Stimulated activated CD4-positive, alpha-beta T cell treated with anti-CD3 and anti-CD28 coated beads, Interleukin-1b, Interleukin-23, amount 100 ng/mL, for 4 hours (primary cell): ENCODE results near the gene LRRC31.

ENCODE experiments used
- DNase-seq, 2 donors: peaks; one replicate each; pipeline ENCODE4 v3.0.0-alpha.2; 2020; ENCODE audit warnings: low read depth in 2 of 2

Gene LRRC31

DNA sequence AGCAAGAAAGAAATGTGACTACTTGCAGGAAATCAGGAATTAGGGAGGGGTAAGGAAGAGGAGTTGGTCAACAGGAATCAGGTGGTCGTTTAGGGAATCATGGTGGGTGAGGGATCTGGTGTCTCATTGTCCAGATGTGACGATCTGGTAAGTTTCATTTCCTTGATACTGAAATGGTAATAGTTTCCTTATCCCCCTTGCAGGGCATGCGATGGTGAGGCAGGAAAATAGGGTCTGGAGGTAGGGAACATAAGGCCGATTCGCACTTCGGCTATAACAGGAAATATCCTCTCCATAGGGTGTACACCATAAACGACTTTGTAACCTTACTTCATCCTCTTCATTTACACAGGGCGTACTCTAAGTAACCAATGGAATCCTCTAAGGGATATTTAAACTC, 56.5 kb downstream of the LRRC31 start:
- no peak for DNase-seq

DNA sequence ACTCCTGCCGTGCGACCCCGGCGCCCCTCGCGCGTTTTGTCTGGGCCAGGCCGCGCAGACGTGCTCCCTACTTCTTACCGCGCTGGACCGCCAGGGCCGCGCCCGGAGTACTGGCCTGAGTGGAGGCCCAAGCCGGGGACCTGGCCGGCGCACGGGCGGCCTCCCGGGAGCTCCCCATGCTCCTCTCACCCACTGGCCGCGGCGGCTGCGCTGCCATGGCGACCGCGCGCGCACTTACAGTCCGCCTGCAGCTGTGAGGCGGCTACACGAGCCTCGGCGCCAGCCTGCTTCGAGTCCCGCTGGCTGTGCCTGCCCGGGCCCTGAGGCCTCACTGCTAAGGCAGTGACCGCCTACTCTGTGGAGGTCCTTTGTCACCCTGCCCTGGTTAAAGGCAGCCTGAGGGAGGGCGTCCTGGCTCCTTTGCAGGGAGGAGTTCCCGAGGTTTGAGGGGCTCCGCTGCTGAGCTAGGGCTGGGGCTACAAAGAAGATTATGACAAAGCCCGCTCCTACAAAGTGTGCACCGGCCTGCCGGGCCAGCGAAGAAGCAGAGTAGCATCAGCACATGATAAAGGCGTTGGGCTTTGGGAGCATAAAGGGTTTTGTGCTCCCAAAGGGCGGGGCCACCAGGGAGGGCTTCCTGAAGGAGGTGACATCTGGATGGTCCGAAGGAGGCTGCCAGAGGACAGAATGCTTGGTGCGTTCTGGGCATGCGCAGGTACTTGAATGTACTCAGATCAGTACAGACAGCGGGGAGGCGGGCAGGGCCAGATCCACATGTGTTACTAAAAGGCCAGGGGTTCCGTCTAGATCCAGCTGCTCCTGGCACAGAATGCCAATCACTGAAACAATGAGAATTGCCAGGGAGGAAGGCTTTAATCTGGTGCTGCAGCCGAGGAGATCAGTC, 57.2 kb downstream of the LRRC31 start, which contains the start of the genes LRRC34 and LRRIQ4:
TSS of gene LRRC34 (minus strand) at position 573 of the 904 bp plus-strand sequence. CDS start at position 217, 356 bp downstream.
TSS of gene LRRIQ4 (plus strand) at position 539 of the 904 bp plus-strand sequence. CDS start 9,052 bp downstream, outside the sequence.
- peak; percentile 60 to 61 for DNase-seq

DNA sequence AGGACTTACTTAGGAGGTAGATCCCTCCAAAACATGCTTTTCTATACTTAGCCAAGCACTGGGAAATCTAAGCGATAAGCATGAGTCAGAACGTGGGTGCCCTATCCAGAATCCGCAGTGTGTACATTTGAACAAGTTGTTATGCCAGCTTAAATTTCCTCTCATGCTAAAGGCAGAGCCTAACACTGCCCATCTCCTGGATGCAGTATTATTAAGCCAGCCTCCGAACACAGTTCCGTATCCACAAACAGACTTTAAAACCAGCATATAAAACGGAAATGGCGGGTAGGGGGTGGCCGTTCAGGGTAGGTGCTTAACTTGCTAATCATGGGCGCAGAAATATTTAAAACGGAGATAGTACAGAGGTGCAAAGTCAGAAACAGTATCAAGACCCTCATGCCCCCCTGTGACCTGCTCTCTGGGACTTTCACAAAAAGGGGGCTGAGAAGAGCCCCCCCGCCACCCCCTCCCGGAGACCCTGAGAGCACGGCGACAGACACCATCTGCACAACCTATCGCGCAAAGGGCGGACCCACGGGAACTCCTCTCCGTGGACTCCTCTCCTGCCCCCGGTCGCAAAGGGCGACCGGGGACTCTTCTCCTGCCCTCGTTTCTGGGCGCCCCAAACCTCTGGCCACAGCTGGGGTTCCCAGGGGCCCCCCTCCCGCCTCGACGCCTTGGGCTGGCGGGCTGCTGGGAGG, 58.0 kb downstream of the LRRC31 start:
- no peak for DNase-seq

DNA sequence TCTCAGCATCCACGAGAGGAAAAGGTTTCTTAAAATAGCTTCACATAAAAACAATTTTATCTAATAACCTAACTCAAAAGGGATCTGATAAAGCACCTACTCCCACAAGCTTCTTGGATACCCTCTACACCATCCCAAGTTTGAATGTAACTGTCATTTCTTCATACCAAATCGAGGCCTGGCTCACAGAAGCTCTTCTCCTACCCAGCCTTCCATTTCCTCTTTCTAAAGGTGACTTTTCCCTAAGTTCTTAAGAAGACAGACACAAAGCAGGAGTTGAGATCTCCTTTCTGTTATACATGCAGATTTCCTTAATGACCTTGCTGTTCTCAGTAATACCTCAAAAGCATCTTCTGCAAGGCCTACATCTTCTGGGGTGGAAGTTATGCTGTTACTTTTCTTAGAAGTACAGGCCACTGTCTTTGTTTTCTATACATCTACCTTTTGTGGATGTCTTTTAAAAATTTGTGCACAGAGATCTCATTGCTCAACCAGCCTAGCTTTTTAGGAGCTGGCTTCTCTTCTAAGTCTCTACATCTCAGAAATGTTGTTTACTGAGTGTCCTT, 60.4 kb downstream of the LRRC31 start:
- DNase-seq = no peak

DNA sequence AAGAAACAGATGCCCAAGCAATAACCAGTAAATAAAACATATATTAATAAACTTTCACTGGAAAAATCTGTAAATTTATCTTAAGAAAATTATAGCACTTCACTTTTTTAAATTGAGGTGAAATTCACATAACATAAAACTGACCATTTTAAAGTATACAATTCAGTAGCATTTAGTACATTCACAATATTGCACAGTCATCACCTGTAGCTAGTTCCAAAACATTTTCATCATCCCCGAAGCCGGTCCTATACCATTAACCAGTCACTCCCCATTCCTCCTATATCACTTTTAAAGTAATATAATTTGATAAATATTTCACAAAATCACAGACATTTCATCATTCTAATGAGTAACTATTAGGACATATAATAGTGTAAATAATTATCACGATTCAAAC, 65.1 kb downstream of the LRRC31 start:
- no peak for DNase-seq

DNA sequence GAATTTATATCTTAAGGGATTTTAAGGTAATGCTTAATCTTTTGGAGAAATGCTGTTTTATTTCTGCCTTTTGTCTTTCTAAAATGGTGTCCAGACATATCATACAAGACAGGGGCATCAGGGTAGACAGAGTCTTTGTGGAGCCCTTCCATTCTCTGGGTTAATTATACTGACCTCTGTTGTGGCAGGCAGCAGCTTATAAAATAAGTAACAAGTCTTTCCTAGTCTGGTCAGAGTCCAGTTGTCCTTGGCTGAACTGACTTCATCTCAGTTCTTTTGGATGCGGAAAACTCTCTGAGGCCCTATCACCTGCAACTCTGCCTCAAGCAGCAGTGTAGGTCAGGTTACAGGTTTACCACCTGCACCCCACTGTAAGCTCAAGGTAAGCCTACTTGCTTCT, 77.4 kb downstream of the LRRC31 start:
- DNase-seq = no peak

DNA sequence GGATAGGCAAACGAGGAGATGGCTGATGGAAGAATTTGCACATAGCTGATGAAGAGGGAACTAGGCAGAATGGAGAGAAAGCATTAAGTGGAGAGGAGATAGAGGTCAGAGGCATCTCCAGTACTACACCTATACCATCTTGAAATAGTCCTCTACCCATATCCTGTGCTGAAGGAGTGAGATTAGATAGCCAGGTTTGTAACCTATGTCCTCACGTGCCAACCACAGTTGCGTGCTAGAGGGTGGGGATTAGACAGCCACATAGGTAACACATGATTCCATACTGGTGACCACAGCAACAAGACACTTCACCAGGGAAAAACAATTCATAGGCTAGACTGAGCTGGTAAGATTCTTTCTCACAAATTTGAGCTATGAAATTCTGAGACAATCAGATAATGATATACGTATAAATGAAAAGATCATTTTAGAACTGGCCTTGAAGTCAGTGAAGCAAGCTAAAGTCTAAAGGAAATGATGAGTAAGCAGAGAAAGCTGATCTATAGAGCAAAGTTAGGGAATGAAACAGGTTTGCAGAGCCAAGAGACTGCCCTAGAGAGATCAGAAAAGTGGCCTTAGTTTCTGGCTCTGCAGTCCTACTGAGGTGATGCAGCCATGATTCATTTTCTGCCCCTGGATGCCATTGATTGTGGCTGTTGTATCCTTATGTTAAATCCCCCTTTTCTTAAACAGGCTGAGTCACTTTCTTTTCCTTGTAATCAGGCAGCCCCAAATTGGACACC, 78.9 kb downstream of the LRRC31 start:
- no peak for DNase-seq

DNA sequence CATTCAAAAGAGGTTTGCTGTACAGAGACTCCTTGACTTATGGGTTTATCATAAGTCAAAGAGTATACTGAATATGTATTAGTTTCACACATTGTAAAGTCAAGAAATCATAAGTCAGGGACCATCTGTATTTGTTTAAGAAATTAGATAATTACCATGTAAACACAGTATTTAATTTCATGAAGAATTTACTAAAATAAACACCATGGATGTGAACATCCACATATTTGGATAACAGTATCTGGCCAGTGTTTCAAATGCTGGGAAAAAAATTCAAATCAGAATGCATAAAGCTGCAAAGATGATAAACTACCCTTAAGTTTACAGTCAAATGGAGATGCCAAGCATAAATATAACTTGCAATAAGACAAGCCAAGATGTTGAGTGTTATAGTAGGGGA, 79.5 kb downstream of the LRRC31 start:
- no peak for DNase-seq
